GM11168 (cell line): ENCODE results near the gene GMPR.
"Not testable (repeated sequence)": the region's sequence is repeated elsewhere in the genome, so short reads cannot be mapped to it uniquely, and the experiment has no call there.

Source experiments
- in situ Hi-C: fragments of 300-500 bp; cut with MboI; formaldehyde crosslinking; loops from one replicate; pipeline ENCODE4 v1.12.0; 2022; ENCODE audit warnings: low sequenced_read_pairs; ENCODE audit not compliant: unreplicated experiment

The GMPR gene

GRCh38 chr6:16269442-16270070, 31.2 kb downstream of the GMPR start:
- in situ Hi-C loops, result not testable (repeated sequence)

GRCh38 chr6:16270178-16270794, 31.9 kb downstream of the GMPR start:
- in situ Hi-C loops, result no loop called here

GRCh38 chr6:16271428-16271827, 33.0 kb downstream of the GMPR start:
- in situ Hi-C loops, result no loop called here

- in situ Hi-C loops, result no loop called here
These were observed 33.8 kb downstream of the GMPR start for GRCh38 chr6:16272201-16272600.

- in situ Hi-C loops, result no loop called here
These were observed 34.9 kb downstream of the GMPR start for GRCh38 chr6:16273256-16273655.

- in situ Hi-C loops, result no loop called here
These were observed 36.1 kb downstream of the GMPR start for GRCh38 chr6:16274483-16274882.

GRCh38 chr6:16274885-16275589, 36.6 kb downstream of the GMPR start:
- in situ Hi-C loops, result no loop called here

GRCh38 chr6:16277101-16277981, 39.0 kb downstream of the GMPR start:
- in situ Hi-C loops, result no loop called here

GRCh38 chr6:16278048-16278724, 39.8 kb downstream of the GMPR start:
- in situ Hi-C loops, result no loop called here

GRCh38 chr6:16278750-16279149, 40.4 kb downstream of the GMPR start:
- in situ Hi-C loops, result no loop called here

- in situ Hi-C loops, result no loop called here
These were observed 40.9 kb downstream of the GMPR start for GRCh38 chr6:16279243-16279642.

GRCh38 chr6:16282370-16282769, 44.0 kb downstream of the GMPR start:
- in situ Hi-C loops, result no loop called here

- in situ Hi-C loops, result no loop called here
These were observed 46.1 kb downstream of the GMPR start for GRCh38 chr6:16284472-16284871.

- in situ Hi-C loops, result no loop called here
These were observed 47.2 kb downstream of the GMPR start for GRCh38 chr6:16285467-16286150.

GRCh38 chr6:16286151-16286522, 47.8 kb downstream of the GMPR start:
- in situ Hi-C loops, result no loop called here

- in situ Hi-C loops, result no loop called here
These were observed 49.8 kb downstream of the GMPR start for GRCh38 chr6:16288163-16288562.

GRCh38 chr6:16291739-16292138, 53.4 kb downstream of the GMPR start:
- in situ Hi-C loops, result no loop called here

GRCh38 chr6:16292432-16292831, 54.0 kb downstream of the GMPR start:
- in situ Hi-C loops, result no loop called here

GRCh38 chr6:16292942-16293341, 54.6 kb downstream of the GMPR start:
- in situ Hi-C loops, result no loop called here

- in situ Hi-C loops, result no loop called here
These were observed 56.0 kb downstream of the GMPR start for GRCh38 chr6:16294371-16294770.
